Measurements from ENCODE around the gene SS18L1.

DNA sequence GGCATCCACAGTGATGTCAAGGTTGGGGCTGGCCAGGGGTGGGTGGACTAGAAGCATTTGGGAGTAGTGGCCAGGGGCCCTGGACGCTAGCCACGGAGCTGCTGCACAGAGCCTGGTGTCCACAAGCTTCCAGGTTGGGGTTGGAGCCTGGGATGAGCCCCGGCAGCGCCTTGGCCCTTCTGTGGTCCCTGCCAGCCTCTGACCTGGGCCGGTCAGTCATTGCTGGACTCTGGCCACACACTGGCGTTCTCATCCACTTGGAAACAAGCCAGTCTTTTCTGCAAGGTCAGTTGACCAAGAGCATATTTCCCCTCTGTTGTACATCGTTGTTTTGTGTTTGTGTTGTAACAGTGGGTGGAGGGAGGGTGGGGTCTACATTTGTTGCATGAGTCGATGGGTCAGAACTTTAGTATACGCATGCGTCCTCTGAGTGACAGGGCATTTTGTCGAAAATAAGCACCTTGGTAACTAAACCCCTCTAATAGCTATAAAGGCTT, 8.8 kb upstream of the SS18L1 start:
- TF ChIP-seq EP300 (IDR thresholded peaks at IDR 0.05), result no peak
- TF ChIP-seq, protein P1, sequence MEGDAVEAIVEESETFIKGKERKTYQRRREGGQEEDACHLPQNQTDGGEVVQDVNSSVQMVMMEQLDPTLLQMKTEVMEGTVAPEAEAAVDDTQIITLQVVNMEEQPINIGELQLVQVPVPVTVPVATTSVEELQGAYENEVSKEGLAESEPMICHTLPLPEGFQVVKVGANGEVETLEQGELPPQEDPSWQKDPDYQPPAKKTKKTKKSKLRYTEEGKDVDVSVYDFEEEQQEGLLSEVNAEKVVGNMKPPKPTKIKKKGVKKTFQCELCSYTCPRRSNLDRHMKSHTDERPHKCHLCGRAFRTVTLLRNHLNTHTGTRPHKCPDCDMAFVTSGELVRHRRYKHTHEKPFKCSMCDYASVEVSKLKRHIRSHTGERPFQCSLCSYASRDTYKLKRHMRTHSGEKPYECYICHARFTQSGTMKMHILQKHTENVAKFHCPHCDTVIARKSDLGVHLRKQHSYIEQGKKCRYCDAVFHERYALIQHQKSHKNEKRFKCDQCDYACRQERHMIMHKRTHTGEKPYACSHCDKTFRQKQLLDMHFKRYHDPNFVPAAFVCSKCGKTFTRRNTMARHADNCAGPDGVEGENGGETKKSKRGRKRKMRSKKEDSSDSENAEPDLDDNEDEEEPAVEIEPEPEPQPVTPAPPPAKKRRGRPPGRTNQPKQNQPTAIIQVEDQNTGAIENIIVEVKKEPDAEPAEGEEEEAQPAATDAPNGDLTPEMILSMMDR (IDR thresholded peaks at IDR 0.05), result no peak
- TF ChIP-seq POLR2A (IDR thresholded peaks at IDR 0.05), result no peak
